ENCODE results near the gene GPC6.

GPC6 gene

DNA sequence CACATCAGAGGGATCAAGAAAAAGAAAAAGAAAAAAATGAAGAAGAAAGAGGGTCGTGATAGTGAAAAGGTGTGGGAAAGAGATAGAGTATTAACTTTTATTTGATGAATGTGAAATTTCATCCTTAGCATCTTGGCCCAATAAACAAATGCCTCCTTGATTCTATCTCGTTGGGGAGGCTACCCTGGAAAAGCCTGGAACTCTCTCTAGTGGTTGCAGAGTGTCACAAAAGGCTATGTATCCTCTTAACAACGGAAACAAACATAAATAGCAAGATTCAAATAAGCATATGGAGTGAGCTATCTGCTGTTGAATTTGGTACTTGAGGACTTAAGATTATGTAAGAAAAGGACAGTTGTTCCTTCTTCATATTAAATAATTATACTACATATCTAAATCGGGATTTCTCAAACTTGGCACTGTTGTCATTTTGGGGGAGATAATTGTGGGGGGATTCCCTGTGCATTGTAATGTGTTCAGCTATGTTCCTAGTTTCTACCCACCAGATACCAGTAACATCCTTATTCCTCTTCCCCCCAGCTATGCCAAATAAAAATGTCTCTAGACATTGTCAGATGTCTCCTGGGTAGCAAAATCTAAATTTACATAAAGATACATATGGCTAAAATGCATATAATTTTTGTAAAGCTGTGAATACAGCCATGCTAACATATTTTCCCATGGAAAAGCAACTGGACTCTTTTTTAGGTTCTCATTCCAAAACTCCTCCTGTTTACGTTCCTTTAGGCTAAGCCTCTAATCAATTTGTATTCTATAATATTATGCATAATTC is 695.7 kb downstream of the GPC6 start:
- no peak overlapping the region for H3K4me3 ChIP-seq (ENCODE audit: low read depth, low read length)
- TF ChIP-seq, protein P1, sequence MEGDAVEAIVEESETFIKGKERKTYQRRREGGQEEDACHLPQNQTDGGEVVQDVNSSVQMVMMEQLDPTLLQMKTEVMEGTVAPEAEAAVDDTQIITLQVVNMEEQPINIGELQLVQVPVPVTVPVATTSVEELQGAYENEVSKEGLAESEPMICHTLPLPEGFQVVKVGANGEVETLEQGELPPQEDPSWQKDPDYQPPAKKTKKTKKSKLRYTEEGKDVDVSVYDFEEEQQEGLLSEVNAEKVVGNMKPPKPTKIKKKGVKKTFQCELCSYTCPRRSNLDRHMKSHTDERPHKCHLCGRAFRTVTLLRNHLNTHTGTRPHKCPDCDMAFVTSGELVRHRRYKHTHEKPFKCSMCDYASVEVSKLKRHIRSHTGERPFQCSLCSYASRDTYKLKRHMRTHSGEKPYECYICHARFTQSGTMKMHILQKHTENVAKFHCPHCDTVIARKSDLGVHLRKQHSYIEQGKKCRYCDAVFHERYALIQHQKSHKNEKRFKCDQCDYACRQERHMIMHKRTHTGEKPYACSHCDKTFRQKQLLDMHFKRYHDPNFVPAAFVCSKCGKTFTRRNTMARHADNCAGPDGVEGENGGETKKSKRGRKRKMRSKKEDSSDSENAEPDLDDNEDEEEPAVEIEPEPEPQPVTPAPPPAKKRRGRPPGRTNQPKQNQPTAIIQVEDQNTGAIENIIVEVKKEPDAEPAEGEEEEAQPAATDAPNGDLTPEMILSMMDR (IDR thresholded peaks at IDR 0.05; ENCODE audit: low read depth, low read length, missing control alignments) = no peak
- no peak for DNase-seq (ENCODE audit: low read depth)

- H3K4me3 ChIP-seq (ENCODE audit: low read depth, low read length) = no peak overlapping the region
- DNase-seq (ENCODE audit: low read depth) = no peak
- TF ChIP-seq, protein P1 (IDR thresholded peaks at IDR 0.05; ENCODE audit: low read depth, low read length, missing control alignments) = no peak
These were observed 699.4 kb downstream of the GPC6 start for GRCh38 chr13:93925990-93926389.

DNA sequence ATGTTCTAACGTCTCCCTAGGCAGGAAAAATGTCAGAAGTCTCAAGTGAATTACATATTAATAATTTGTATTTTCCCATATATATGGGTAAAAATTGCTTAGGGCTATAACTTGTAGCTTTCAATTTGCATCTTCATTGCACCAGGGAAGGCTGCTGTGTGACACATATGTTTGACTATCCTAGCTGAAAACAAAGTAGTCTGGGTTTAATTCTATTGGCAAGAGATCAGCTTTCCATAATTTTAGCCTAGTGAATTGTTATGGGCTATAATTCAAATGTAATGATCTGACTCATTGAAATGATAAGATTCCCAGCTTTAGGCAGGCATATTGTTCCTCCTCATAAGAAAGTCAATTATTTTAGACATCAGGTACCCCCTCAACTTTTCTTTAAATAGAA is 699.8 kb downstream of the GPC6 start:
- TF ChIP-seq, protein P1 (IDR thresholded peaks at IDR 0.05; ENCODE audit: low read depth, low read length, missing control alignments) = no peak
- no peak for DNase-seq (ENCODE audit: low read depth)
- H3K4me3 ChIP-seq (ENCODE audit: low read depth, low read length) = no peak overlapping the region

DNA sequence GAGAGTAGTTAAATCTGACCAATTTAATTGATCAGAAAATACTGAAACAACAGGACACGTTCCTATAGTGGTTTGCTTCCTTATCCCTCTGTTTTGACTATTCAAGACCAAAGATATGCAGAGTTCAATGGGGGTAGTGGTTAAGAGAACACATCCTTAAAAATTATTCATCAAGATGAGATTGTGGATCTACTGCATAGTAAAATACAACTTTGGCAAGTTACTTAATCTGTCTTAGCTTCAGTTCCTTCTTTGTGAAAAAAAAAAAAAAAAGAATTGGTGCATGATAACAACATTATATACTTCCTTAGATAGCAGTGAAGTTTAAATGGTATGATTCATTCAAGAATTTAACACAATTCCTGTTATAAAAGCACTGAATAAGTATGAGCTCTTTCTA is 700.8 kb downstream of the GPC6 start:
- no peak for DNase-seq (ENCODE audit: low read depth)
- no peak overlapping the region for H3K4me3 ChIP-seq (ENCODE audit: low read depth, low read length)
- TF ChIP-seq, protein P1 (IDR thresholded peaks at IDR 0.05; ENCODE audit: low read depth, low read length, missing control alignments) = no peak

- DNase-seq (ENCODE audit: low read depth) = no peak
- no peak overlapping the region for H3K4me3 ChIP-seq (ENCODE audit: low read depth, low read length)
- TF ChIP-seq, protein P1 (IDR thresholded peaks at IDR 0.05; ENCODE audit: low read depth, low read length, missing control alignments) = no peak
These were observed 706.3 kb downstream of the GPC6 start for GRCh38 chr13:93932901-93933300.

- no peak overlapping the region for H3K4me3 ChIP-seq (ENCODE audit: low read depth, low read length)
- TF ChIP-seq, protein P1 (IDR thresholded peaks at IDR 0.05; ENCODE audit: low read depth, low read length, missing control alignments) = no peak
- no peak for DNase-seq (ENCODE audit: low read depth)
These were observed 710.3 kb downstream of the GPC6 start for GRCh38 chr13:93936901-93937300.

DNA sequence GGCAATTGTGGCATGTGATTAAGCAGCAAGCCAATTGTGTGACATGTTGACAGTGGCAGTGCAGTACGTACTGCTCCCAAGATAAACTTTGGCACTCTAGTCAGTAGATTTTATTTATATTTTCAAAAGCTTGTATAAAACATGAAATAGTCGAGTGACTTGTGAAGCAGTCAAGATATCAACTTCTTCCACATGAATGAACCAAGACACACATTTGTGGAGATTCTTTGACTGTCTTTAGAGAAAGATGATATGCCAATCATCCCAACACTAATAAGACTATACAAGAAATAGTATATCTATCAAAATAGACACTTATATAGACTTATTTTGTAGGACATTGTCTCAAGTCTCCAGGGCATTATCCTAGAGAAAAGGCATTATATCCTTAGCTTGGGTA is 714.8 kb downstream of the GPC6 start:
- no peak for DNase-seq (ENCODE audit: low read depth)
- TF ChIP-seq, protein P1 (IDR thresholded peaks at IDR 0.05; ENCODE audit: low read depth, low read length, missing control alignments) = no peak
- H3K4me3 ChIP-seq (ENCODE audit: low read depth, low read length) = no peak overlapping the region

All from GM12864 (cell line).